Liver (tissue), 9 donors: ENCODE data around the gene CALML6. TPM values are rescaled to one million over a fixed set of nuclear protein-coding genes. Genes with fewer than 3 reads are reported as not detected.

ENCODE experiments used
- DNase-seq: peaks from one replicate; pipeline ENCODE4 v3.0.0-alpha.2; 2017; ENCODE audit warnings: low spot score
- H3K27ac ChIP-seq, 2 donors: one replicate each; pipeline ENCODE4 v1.7.0; 2013; ENCODE audit warnings: inconsistent platforms in 2 of 2, low read length in 2 of 2, control low read depth in 1 of 2, low read depth in 1 of 2, mild to moderate bottlenecking in 1 of 2
- H3K27me3 ChIP-seq, 4 donors: one replicate each; pipeline versions ENCODE4 v1.6.1 to v1.7.0; 2013; ENCODE audit warnings: low read length in 3 of 4, inconsistent platforms in 1 of 4, mild to moderate bottlenecking in 1 of 4, moderate library complexity in 1 of 4; ENCODE audit not compliant: control insufficient read depth in 4 of 4, insufficient read depth in 4 of 4
- H3K36me3 ChIP-seq, 4 donors: one replicate each; pipeline versions ENCODE4 v1.6.1 to v1.7.0; 2013; ENCODE audit warnings: low read length in 3 of 4, mild to moderate bottlenecking in 3 of 4, low read depth in 1 of 4, moderate library complexity in 1 of 4; ENCODE audit not compliant: control insufficient read depth in 4 of 4, insufficient read depth in 3 of 4
- H3K4me1 ChIP-seq, 4 donors: one replicate each; pipeline versions ENCODE4 v1.6.1 to v1.7.0; 2013; ENCODE audit warnings: low read length in 3 of 4, mild to moderate bottlenecking in 3 of 4, moderate library complexity in 1 of 4; ENCODE audit not compliant: control insufficient read depth in 4 of 4, insufficient read depth in 4 of 4
- H3K4me3 ChIP-seq, 3 donors: one replicate each; pipeline versions ENCODE4 v1.6.1 to v1.7.0; 2013; ENCODE audit warnings: low read length in 3 of 3, control low read depth in 1 of 3, low read depth in 1 of 3, mild to moderate bottlenecking in 1 of 3
- H3K9ac ChIP-seq, 2 donors: one replicate each; pipeline ENCODE4 v1.7.0; 2013; ENCODE audit warnings: low read length in 2 of 2, mild to moderate bottlenecking in 2 of 2, moderate library complexity in 2 of 2, control low read depth in 1 of 2, low read depth in 1 of 2
- H3K9me3 ChIP-seq, 4 donors: one replicate each; pipeline versions ENCODE4 v1.6.1 to v1.7.0; 2013; ENCODE audit warnings: low read length in 3 of 4; ENCODE audit not compliant: control insufficient read depth in 4 of 4
- ATF3 ChIP-seq: IDR thresholded peaks from 2 replicates; pipeline ENCODE4 v1.6.1; 2016; ENCODE audit warnings: antibody characterized with exemption
- EGR1 ChIP-seq, 2 donors: IDR thresholded peaks; 2 replicates each; pipeline ENCODE4 v1.6.1; 2016 to 2018; ENCODE audit warnings: antibody characterized with exemption in 2 of 2, low read depth in 2 of 2
- FOXA1 ChIP-seq: IDR thresholded peaks from 2 replicates; pipeline ENCODE4 v1.6.1; 2016; ENCODE audit warnings: antibody characterized with exemption
- FOXA2 ChIP-seq: IDR thresholded peaks from 2 replicates; pipeline ENCODE4 v1.6.1; 2016; ENCODE audit warnings: antibody characterized with exemption
- GABPA ChIP-seq, 2 donors: IDR thresholded peaks in 1 of 2; conservative IDR thresholded peaks in 1 of 2; 2 replicates each; pipeline ENCODE4 v1.6.1; 2016; ENCODE audit warnings: antibody characterized with exemption in 2 of 2, mild to moderate bottlenecking in 1 of 2, moderate library complexity in 1 of 2
- HNF4A ChIP-seq, 2 donors: conservative IDR thresholded peaks; 2 replicates each; pipeline ENCODE4 v1.6.1; 2016; ENCODE audit warnings: antibody characterized with exemption in 2 of 2, mild to moderate bottlenecking in 2 of 2
- RAD21 ChIP-seq, 2 donors: IDR thresholded peaks; 2 replicates each; pipeline ENCODE4 v1.6.1; 2016; ENCODE audit warnings: antibody characterized with exemption in 2 of 2, mild to moderate bottlenecking in 2 of 2
- RXRA ChIP-seq, 2 donors: IDR thresholded peaks; 2 replicates each; pipeline ENCODE4 v1.6.1; 2017 to 2018; ENCODE audit warnings: antibody characterized with exemption in 2 of 2, mild to moderate bottlenecking in 1 of 2
- SP1 ChIP-seq: IDR thresholded peaks from 2 replicates; pipeline ENCODE4 v1.6.1; 2018; ENCODE audit warnings: antibody characterized with exemption, mild to moderate bottlenecking
- TAF1 ChIP-seq: conservative IDR thresholded peaks from 2 replicates; pipeline ENCODE4 v1.6.1; 2016; ENCODE audit warnings: antibody characterized with exemption, mild to moderate bottlenecking
- YY1 ChIP-seq: IDR thresholded peaks from 2 replicates; pipeline ENCODE4 v1.6.1; 2016; ENCODE audit warnings: antibody characterized with exemption, mild to moderate bottlenecking
- ZBTB33 ChIP-seq: IDR thresholded peaks from 2 replicates; pipeline ENCODE4 v1.6.1; 2016; ENCODE audit warnings: antibody characterized with exemption
- WGBS: extraction: QIAGEN DNeasy Blood & Tissue Kit; methylation state at CpG from one replicate; pipeline ENCODE4 v1.1.7; 2013; 5-methylcytosine and 5-hydroxymethylcytosine counted together
- polyA plus RNA-seq, 2 donors: library from polyadenylated mRNA; stranded (reverse) in 1 of 2; unstranded in 1 of 2; fragments of 200-250 nt in 1 of 2; fragments of >200 nt in 1 of 2; fragmentation: Nextera tagmentation in 1 of 2; extraction: Ambion mirVana in 1 of 2; gene quantifications; one replicate each; pipeline versions ENCODE4 v1.2.1 to v1.2.3, GENCODE V29; 2013 to 2015
- total RNA-seq, 2 donors: library from RNA; depleted of rRNA; stranded (reverse); fragments of >200 nt; gene quantifications; one replicate each; pipeline ENCODE4 v1.2.3, GENCODE V29; 2014
- TF ChIP-seq, protein P1 (sequence below): IDR thresholded peaks from 2 replicates; pipeline ENCODE4 v1.6.1; 2016; ENCODE audit warnings: antibody characterized with exemption
- TF ChIP-seq, protein P2 (sequence below): fragments of 150-350 bp; IDR thresholded peaks from 2 replicates; pipeline ENCODE4 v1.5.1; 2017; ENCODE audit warnings: improper control_type of control experiment, low read depth, low read length; ENCODE audit not compliant: missing input control
- TF ChIP-seq, protein P3 (sequence below): IDR thresholded peaks from 2 replicates; pipeline ENCODE4 v1.6.1; 2016; ENCODE audit warnings: antibody characterized with exemption, mild to moderate bottlenecking
- donor health status: healthy.
- donor health status: healthy.
- donor health status: healthy.
- donor health status: healthy.
- donor health status: healthy.

CALML6 gene
- total and polyA plus RNA-seq, 4 donors, result 0.15 to 0.67 (median 0.47) TPM; not detected in 1

GRCh38 chr1:1908506-1908791 lies 6.6 kb upstream of the CALML6 start:
- peak overlapping the region; percentile 72 to 75 for H3K27ac ChIP-seq
- peak overlapping the region; percentile 5 to 66 for H3K9ac ChIP-seq
- peaks cover 4 to 20% (median 14%) of the 10 kb centered on the region in 4 donors for H3K4me1 ChIP-seq
- WGBS, result 7% methylated on average over 21 of the region's 21 CpGs
- H3K36me3 ChIP-seq, result no peaks in the 10 kb centered on the region
- no peaks in the 10 kb centered on the region for H3K9me3 ChIP-seq
- DNase-seq, result no peak
- H3K27me3 ChIP-seq, result no peaks in the 10 kb centered on the region
- peak overlapping the region; percentile 57 to 81 (median 57) for H3K4me3 ChIP-seq
- TF ChIP-seq ZBTB33 (no peak), RAD21 (IDR thresholded peaks at IDR 0.05) (no peak), FOXA1 (no peak), FOXA2 (no peak), TAF1 (no peak), SP1 (no peak), YY1 (no peak), GABPA (IDR thresholded peaks at IDR 0.05 in 1 of 2, conservative IDR thresholded peaks at IDR 0.05 in 1 of 2) (no peak), RXRA (IDR thresholded peaks at IDR 0.05) (no peak), ATF3 (no peak)
- TF ChIP-seq, protein P1, sequence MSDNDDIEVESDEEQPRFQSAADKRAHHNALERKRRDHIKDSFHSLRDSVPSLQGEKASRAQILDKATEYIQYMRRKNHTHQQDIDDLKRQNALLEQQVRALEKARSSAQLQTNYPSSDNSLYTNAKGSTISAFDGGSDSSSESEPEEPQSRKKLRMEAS, result no peak
- TF ChIP-seq, protein P2, sequence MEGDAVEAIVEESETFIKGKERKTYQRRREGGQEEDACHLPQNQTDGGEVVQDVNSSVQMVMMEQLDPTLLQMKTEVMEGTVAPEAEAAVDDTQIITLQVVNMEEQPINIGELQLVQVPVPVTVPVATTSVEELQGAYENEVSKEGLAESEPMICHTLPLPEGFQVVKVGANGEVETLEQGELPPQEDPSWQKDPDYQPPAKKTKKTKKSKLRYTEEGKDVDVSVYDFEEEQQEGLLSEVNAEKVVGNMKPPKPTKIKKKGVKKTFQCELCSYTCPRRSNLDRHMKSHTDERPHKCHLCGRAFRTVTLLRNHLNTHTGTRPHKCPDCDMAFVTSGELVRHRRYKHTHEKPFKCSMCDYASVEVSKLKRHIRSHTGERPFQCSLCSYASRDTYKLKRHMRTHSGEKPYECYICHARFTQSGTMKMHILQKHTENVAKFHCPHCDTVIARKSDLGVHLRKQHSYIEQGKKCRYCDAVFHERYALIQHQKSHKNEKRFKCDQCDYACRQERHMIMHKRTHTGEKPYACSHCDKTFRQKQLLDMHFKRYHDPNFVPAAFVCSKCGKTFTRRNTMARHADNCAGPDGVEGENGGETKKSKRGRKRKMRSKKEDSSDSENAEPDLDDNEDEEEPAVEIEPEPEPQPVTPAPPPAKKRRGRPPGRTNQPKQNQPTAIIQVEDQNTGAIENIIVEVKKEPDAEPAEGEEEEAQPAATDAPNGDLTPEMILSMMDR, result no peak

DNA sequence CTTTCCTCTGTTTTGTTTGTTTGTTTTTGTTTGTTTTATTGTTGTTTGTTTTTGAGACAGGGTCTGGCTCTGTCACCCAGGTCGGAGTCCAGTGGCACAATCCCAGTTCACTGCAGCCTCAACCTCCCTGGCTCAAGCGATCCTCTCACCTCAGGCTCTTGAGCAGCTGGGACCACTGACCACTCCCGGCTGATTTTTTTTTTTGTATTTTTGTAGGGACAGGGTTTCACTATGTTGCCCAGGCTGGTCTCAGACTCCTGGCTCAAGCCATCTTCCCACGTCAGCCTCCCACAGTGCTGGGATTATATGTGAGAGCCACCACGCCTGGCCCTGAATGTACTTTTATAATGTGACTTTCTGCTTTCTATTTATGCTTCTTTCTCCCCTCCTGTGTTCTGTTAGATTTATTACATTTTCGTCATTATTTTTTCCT lies 5.0 kb upstream of the CALML6 start:
- no peaks in the 10 kb centered on the region for H3K9me3 ChIP-seq
- peak overlapping the region; percentile 86 to 88 for H3K27ac ChIP-seq
- DNase-seq, result no peak
- peaks cover 4 to 31% (median 20%) of the 10 kb centered on the region in 4 donors for H3K4me1 ChIP-seq
- WGBS, result 66% methylated on average over 6 of the region's 6 CpGs
- H3K4me3 ChIP-seq, result peak overlapping the region in 2 of 3 donors; percentile 41 to 49
- H3K36me3 ChIP-seq, result no peaks in the 10 kb centered on the region
- H3K27me3 ChIP-seq, result no peaks in the 10 kb centered on the region
- no peak for TF ChIP-seq FOXA1
- TF ChIP-seq, protein P1, result no peak
- TF ChIP-seq HNF4A (conservative IDR thresholded peaks at IDR 0.05), result peak; percentile 62 to 65
- peak overlapping the region; percentile 63 to 77 for H3K9ac ChIP-seq

- WGBS, result 96% methylated on average over 22 of the region's 22 CpGs
- no peaks in the 10 kb centered on the region for H3K9me3 ChIP-seq
- no peak overlapping the region for H3K27ac ChIP-seq
- no peaks in the 10 kb centered on the region for H3K36me3 ChIP-seq
- H3K4me3 ChIP-seq, result no peak overlapping the region
- no peak for DNase-seq
- H3K9ac ChIP-seq, result no peak overlapping the region
- H3K27me3 ChIP-seq, result no peaks in the 10 kb centered on the region
- TF ChIP-seq SP1 (no peak), ATF3 (no peak), YY1 (no peak), EGR1 (IDR thresholded peaks at IDR 0.05; ENCODE audit: low read depth in 2 of 2) (no peak)
- TF ChIP-seq, protein P3, sequence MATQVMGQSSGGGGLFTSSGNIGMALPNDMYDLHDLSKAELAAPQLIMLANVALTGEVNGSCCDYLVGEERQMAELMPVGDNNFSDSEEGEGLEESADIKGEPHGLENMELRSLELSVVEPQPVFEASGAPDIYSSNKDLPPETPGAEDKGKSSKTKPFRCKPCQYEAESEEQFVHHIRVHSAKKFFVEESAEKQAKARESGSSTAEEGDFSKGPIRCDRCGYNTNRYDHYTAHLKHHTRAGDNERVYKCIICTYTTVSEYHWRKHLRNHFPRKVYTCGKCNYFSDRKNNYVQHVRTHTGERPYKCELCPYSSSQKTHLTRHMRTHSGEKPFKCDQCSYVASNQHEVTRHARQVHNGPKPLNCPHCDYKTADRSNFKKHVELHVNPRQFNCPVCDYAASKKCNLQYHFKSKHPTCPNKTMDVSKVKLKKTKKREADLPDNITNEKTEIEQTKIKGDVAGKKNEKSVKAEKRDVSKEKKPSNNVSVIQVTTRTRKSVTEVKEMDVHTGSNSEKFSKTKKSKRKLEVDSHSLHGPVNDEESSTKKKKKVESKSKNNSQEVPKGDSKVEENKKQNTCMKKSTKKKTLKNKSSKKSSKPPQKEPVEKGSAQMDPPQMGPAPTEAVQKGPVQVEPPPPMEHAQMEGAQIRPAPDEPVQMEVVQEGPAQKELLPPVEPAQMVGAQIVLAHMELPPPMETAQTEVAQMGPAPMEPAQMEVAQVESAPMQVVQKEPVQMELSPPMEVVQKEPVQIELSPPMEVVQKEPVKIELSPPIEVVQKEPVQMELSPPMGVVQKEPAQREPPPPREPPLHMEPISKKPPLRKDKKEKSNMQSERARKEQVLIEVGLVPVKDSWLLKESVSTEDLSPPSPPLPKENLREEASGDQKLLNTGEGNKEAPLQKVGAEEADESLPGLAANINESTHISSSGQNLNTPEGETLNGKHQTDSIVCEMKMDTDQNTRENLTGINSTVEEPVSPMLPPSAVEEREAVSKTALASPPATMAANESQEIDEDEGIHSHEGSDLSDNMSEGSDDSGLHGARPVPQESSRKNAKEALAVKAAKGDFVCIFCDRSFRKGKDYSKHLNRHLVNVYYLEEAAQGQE, result no peak
- TF ChIP-seq, protein P1, result no peak
- H3K4me1 ChIP-seq, result peaks cover 4 to 31% (median 20%) of the 10 kb centered on the region in 4 donors
Observed at GRCh38 chr1:1910651-1911331, 4.3 kb upstream of the CALML6 start.
